ENCODE measurements around the gene GCK.

The GCK gene

DNA sequence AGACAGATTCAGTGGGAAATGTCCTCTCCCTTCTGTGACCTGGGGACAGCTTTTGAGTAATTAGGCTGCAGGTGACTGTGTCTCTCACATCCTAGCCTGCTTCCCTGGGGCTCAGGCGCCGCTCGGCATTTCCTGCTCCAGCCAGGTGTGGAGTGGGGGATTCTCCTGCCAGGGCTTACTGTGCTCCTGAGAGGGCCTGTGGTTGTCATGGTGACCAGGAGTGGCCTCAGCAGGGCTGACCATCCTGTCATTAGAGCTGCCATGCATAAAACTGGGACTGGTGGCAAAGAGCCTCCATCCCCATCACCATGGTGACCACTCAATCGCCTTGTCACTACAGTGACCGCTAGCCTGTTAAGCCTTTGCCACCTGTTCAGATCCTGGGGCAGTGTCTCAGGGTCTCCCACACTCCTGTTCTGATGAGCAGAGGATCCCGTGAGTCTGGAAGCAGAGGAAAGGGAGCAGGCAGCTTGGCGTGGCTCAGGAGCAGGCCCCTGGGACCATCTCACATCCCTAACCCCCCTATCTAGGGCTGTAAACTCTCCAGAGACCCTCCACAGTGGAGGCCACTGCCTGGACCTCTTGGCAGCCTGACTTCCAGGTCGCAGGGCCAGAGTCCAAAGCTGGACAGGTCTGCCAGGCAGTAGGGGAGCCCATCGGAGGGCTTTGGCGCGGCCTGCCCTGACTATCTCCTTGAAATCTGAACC, at the start of gene GCK:
Gene GCK (minus strand): TSS at position 154 of the 707 bp plus-strand sequence. CDS start 486 bp downstream, outside the sequence.
- no peak for DNase-seq (ENCODE audit: low spot score)

GRCh38 chr7:44238116-44238695, 49.0 kb upstream of the GCK start:
- no peak for DNase-seq (ENCODE audit: low spot score)

DNA sequence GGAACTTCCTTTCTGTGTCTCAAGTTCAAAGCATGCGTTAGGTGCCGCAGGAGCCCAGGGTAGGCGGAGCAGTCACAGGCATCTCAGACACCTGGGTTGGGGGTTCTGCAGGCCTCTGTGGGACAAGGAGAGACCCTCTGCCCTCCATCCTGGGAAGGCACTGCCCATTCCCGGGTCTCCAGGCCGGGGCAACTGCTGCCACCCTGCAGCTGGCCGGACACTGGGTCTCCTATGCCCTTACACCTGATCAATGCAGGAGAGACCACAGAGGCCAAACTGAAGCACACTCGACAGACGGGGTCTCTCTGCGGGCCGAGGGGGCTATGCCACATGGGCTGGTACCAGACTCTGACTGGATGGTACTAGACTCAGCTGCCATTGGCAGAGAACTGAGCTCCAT, 48.5 kb upstream of the GCK start:
- DNase-seq (ENCODE audit: low spot score), result no peak

DNA sequence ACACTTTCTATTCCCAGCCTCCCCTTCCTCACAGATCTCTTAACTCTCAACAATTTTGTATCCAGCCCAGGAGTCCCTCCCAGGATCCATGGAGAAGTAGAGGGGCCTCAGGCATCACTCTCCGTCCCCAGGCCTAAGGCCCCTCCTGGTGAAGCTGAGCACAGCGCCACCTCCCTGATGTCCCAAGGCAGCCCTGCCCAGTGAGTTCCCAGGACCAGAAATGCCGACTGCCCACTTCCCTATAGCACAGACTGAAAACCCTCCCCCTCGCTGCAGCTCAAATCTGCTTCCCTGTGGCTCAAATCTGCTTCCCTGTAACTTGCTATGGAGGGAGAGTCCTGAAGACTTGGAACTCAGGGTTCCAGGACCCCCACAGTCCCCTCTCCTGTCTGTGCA, 47.1 kb upstream of the GCK start:
- DNase-seq (ENCODE audit: low spot score), result no peak

GRCh38 chr7:44235582-44236332, 46.5 kb upstream of the GCK start:
- no peak for DNase-seq (ENCODE audit: low spot score)

GRCh38 chr7:44235066-44235465, 45.8 kb upstream of the GCK start:
- DNase-seq (ENCODE audit: low spot score), result no peak

GRCh38 chr7:44232901-44233715, 43.9 kb upstream of the GCK start:
- no peak for DNase-seq (ENCODE audit: low spot score)

GRCh38 chr7:44232396-44232795, 43.2 kb upstream of the GCK start:
- DNase-seq (ENCODE audit: low spot score), result no peak

GRCh38 chr7:44231088-44231487, 41.8 kb upstream of the GCK start:
- DNase-seq (ENCODE audit: low spot score), result no peak

DNA sequence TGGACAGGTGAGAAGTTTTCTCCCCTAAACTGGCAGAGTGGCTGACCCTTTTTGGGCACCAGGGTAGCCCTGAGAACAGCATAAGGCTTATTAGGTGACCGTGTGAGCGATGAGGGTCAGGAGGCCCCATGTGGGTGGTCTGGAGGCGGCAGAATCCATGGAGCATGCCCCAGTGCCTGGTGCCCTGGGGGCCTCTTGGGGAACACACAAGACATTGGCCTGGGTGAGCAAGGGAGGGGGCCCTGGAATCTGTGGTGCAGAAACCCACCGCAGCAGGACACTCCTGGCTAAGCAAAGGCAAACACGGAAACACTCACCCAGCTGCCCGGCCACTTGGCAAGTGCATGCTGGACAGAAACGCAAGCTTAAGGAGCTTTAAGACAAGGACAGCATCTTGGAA, 41.0 kb upstream of the GCK start:
- no peak for DNase-seq (ENCODE audit: low spot score)

GRCh38 chr7:44229546-44230105, 40.4 kb upstream of the GCK start:
- no peak for DNase-seq (ENCODE audit: low spot score)

DNA sequence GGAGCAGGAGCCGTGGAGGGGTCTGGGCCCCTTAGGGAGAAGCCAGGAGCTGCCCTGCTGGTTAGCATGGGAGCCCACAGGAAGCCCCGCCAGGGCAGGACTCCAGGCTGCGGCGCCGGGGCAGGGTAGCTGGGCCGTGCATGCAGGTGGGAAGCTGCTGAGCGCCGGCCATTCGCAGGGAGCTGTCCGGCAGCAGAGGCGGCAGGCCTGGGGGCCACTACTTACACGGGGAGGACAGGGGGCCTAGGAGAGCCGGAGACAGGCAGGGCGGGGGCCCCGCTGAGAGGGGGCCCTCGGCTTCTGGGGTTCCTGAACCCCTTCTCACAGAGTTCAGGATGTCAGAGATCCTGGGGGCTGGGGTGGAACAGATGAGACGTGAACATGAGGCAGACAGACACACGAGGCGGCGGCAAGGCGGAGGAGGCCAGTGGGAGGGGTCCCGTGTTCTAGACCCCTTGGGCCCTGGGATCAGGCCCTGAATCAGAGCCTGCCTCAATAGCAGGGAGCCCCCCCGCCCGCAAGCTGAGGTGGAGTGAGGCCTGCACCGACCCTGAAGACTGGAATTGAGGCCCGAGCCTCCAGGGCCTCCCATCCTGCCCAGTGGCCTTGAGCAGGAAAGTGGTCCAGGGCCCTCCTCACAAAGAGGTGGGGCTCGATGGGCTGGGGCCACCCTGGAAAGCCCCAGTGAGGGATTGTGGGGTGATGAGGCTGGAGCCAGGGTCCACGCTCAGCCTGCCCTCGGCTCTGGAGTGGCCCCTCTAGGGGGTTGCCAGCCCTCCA, 39.5 kb upstream of the GCK start:
- no peak for DNase-seq (ENCODE audit: low spot score)

DNA sequence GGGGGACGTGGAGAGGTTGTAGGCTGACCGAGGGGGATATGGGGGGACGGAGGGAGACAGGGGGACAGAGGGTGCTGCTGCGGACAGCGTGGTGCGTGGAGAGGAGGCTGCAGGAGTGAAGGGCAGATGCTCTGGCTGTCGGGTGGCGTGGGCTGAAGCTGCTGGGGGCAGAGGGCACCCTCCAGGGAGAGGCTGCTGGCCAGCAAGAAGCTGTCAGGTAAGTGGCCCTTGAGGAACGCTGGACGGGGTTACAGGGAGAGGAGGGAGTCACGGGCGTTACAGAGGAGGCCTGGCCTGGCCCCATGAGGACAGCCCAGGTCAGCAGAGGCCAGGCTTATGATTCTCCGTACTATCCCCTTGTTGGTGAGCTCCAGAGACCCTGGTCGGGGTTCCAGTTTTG, 38.7 kb upstream of the GCK start:
- DNase-seq (ENCODE audit: low spot score), result no peak

DNA sequence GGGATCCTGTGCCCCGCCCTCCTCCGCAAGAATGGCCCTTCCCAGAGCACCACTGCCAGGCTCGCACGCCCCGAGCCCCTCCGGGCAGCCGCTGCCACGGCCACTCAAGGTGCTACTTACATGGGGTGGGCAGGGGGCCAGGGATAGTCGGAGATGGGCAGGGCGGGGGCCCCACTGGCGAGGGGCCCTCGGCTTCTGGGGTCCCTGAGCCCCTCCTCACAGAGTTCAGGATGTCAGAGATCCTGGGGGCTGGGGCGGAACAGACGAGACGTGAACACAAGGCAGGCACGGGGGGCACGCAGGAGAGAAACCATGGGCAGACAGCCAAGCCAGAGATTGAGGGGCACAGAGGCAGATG, 37.1 kb upstream of the GCK start:
- DNase-seq (ENCODE audit: low spot score), result no peak

GRCh38 chr7:44225566-44226395, 36.5 kb upstream of the GCK start:
- DNase-seq (ENCODE audit: low spot score), result peak; percentile 58

DNA sequence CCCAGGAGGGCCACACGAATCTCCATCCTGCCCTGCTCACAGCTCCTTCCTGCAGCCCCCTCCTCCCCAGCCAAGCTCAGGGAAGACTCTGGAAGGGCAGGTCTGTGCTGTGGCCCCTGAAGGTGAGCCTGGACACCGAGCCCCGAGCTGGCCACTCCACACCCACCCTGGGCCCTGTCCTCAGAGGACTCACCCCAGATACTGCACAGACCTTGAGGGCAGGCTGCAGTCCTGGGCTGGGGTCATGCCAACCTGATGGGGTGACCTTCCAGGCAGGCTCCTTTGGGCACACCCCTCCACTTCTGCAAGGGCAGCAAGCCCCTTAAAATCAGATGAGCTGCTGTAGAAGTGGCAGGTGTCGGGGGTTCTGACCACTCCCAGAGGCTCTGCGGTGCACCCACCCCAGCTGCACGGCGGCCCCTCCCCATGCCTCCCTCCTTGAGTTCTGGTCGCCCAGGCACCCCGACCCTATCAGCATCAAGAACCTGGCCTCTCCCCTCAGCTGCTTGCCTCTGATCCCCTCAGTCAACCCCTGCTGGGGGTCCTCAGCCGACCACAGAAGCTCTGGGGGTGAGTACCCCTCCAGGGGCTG, 35.8 kb upstream of the GCK start:
- DNase-seq (ENCODE audit: low spot score), result no peak

GRCh38 chr7:44224080-44224973, 35.1 kb upstream of the GCK start:
- no peak for DNase-seq (ENCODE audit: low spot score)

DNA sequence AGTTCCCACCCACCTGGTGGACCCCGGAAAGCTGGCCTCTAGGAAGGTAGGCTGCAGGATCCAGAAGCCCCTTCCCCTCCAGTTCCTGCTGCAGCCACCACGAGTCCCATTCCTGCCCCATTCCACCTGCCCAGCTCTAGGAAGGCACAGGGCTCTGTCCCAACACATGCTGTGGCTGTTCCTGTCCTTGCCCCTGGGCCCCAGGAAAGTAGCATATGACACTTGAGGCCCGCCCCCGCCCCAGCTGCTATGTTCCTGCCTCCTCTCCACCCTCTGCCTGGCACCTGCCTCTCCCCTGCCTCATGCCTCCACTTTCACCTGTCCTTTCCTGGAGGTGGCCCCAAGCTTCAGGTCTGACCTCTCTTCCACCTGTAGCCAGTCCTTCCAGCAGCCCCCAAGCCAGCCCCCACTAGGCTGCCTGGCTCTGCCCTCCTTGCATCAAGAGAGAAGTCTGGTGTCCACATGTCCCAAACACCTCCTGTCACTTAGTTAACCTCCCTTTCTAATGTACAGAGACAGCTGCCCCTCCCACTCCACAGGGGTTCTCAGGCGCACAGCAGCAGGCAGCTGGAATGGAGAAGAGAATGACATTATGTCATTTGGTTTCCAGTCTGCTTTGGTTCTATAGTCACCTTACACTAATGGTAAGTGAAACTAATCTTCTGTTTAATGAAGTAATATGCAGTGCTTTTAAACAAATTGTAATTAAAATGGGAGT, 34.3 kb upstream of the GCK start:
- DNase-seq (ENCODE audit: low spot score), result no peak

Data from AG08396 (cell line).